Neuronal stem cell (in vitro differentiated cells): ENCODE measurements around the gene MVP. TPM values are rescaled to one million over a fixed set of nuclear protein-coding genes. Genes with fewer than 3 reads are reported as not detected.

Experiments used
- DNase-seq: peaks from one replicate; pipeline ENCODE4 v3.0.0-alpha.2; 2013; ENCODE audit warnings: low spot score
- H2AFZ ChIP-seq: one replicate; pipeline ENCODE4 v1.6.1; 2013; ENCODE audit warnings: mild to moderate bottlenecking, low read length, inconsistent platforms
- H2AK5ac ChIP-seq: 2 replicates; pipeline ENCODE4 v1.6.1; 2013; ENCODE audit warnings: low read depth, mild to moderate bottlenecking, inconsistent platforms, low read length, moderate library complexity, mixed read lengths
- H2BK120ac ChIP-seq: 2 replicates; pipeline ENCODE4 v1.6.1; 2013; ENCODE audit warnings: low read depth, mild to moderate bottlenecking, inconsistent platforms, low read length, moderate library complexity, mixed read lengths
- H2BK12ac ChIP-seq: one replicate; pipeline ENCODE4 v1.6.1; 2013; ENCODE audit warnings: low read length, inconsistent platforms
- H2BK15ac ChIP-seq: 2 replicates; pipeline ENCODE4 v1.6.1; 2013; ENCODE audit warnings: mild to moderate bottlenecking, low read length, inconsistent platforms, mixed read lengths
- H2BK5ac ChIP-seq: one replicate; pipeline ENCODE4 v1.6.1; 2013; ENCODE audit warnings: inconsistent platforms, mild to moderate bottlenecking, low read length, moderate library complexity
- H3K14ac ChIP-seq: one replicate; pipeline ENCODE4 v1.6.1; 2013; ENCODE audit warnings: low read length, inconsistent platforms
- H3K18ac ChIP-seq: 2 replicates; pipeline ENCODE4 v1.6.1; 2013; ENCODE audit warnings: low read length, inconsistent platforms
- H3K23ac ChIP-seq: 2 replicates; pipeline ENCODE4 v1.6.1; 2013; ENCODE audit warnings: low read depth, mild to moderate bottlenecking, mixed read lengths, low read length, inconsistent platforms; ENCODE audit not compliant: poor library complexity
- H3K27ac ChIP-seq: replicated peaks from 3 replicates; pipeline ENCODE4 v1.5.1; 2013; ENCODE audit warnings: low read length, inconsistent platforms
- H3K27me3 ChIP-seq, 3 experiments: 2 replicates each; pipeline ENCODE4 v1.6.1; 2013; ENCODE audit warnings: low read length in 3 of 3, mild to moderate bottlenecking in 2 of 3, inconsistent platforms in 1 of 3, low read depth in 1 of 3, mixed read lengths in 1 of 3, moderate library complexity in 1 of 3; ENCODE audit not compliant: control insufficient read depth in 3 of 3, insufficient read depth in 3 of 3
- H3K36me3 ChIP-seq, 2 donors: replicated peaks in 1 of 2; 2 replicates each; pipeline ENCODE4 v1.6.1; 2013; ENCODE audit warnings: low read length in 2 of 2; ENCODE audit not compliant: control insufficient read depth in 2 of 2, insufficient read depth in 2 of 2
- H3K4ac ChIP-seq: 2 replicates; pipeline ENCODE4 v1.6.1; 2013; ENCODE audit warnings: inconsistent platforms, mild to moderate bottlenecking, low read length, moderate library complexity
- H3K4me1 ChIP-seq, 2 donors: 1 replicate in 1 of 2; 2 replicates in 1 of 2; pipeline ENCODE4 v1.6.1; 2013; ENCODE audit warnings: low read length in 2 of 2, low read depth in 1 of 2; ENCODE audit not compliant: control insufficient read depth in 2 of 2, insufficient read depth in 1 of 2
- H3K4me2 ChIP-seq: one replicate; pipeline ENCODE4 v1.6.1; 2013; ENCODE audit warnings: mild to moderate bottlenecking, low read length, inconsistent platforms; ENCODE audit not compliant: insufficient read depth, poor library complexity, severe bottlenecking
- H3K4me3 ChIP-seq, 2 donors: 2 replicates each; pipeline ENCODE4 v1.5.1; 2013; ENCODE audit warnings: low read length in 2 of 2, mild to moderate bottlenecking in 2 of 2, inconsistent platforms in 1 of 2, moderate library complexity in 1 of 2
- H3K79me1 ChIP-seq: one replicate; pipeline ENCODE4 v1.6.1; 2013; ENCODE audit warnings: low read depth, mild to moderate bottlenecking, inconsistent platforms, low read length, moderate library complexity
- H3K9ac ChIP-seq: one replicate; pipeline ENCODE4 v1.6.1; 2013; ENCODE audit warnings: mild to moderate bottlenecking, low read depth, low read length, inconsistent platforms; ENCODE audit not compliant: poor library complexity
- H3K9me3 ChIP-seq, 2 donors: replicated peaks in 1 of 2; 2 replicates each; pipeline versions ENCODE3 to v1.6.1; 2013; ENCODE audit warnings: low read length in 2 of 2, mild to moderate bottlenecking in 2 of 2, inconsistent platforms in 1 of 2, low read depth in 1 of 2, mixed read lengths in 1 of 2, moderate library complexity in 1 of 2; ENCODE audit not compliant: control insufficient read depth in 2 of 2, insufficient read depth in 1 of 2
- H4K8ac ChIP-seq: one replicate; pipeline ENCODE4 v1.6.1; 2013; ENCODE audit warnings: low read depth, mild to moderate bottlenecking, inconsistent platforms, low read length, moderate library complexity
- H4K91ac ChIP-seq: one replicate; pipeline ENCODE4 v1.6.1; 2013; ENCODE audit warnings: low read length, low read depth, mild to moderate bottlenecking, inconsistent platforms; ENCODE audit not compliant: poor library complexity
- WGBS, 2 donors: extraction: QIAGEN DNeasy Blood & Tissue Kit; methylation state at CpG; one replicate each; pipeline ENCODE4 v1.1.7; 2013; ENCODE audit warnings: missing lambda C conversion rate in 2 of 2, mixed read lengths in 1 of 2; ENCODE audit not compliant: insufficient read length in 2 of 2, insufficient replicate concordance in 1 of 2; ENCODE audit errors: extremely low coverage in 2 of 2; 5-methylcytosine and 5-hydroxymethylcytosine counted together
- small RNA-seq: library from polyadenylated mRNA; stranded (forward); fragments of <200 nt; extraction: miRNeasy Mini kit (QIAGEN cat#:217004); gene quantifications from one replicate; pipeline ENCODE3, GENCODE V24; 2013; ENCODE audit not compliant: insufficient read depth

MVP gene

GRCh38 chr16:29897333-29897732, 77.1 kb downstream of the MVP start:
- no peak overlapping the region for H3K4me3 ChIP-seq
- H3K4ac ChIP-seq, result no peak overlapping the region

More at GRCh38 chr16:29897333-29897732, 77.1 kb downstream of the MVP start:
- H3K9me3 ChIP-seq, result no peaks in the 10 kb centered on the region
- H2AK5ac ChIP-seq, result no peak overlapping the region
- no peak overlapping the region for H3K4me2 ChIP-seq
- H3K23ac ChIP-seq, result no peak overlapping the region
- H2BK15ac ChIP-seq, result no peak overlapping the region
- no peak overlapping the region for H4K8ac ChIP-seq
- peaks cover 16 to 18% of the 10 kb centered on the region in 2 donors for H3K4me1 ChIP-seq
- no peak for DNase-seq
- H4K91ac ChIP-seq, result no peak overlapping the region
- H2BK12ac ChIP-seq, result no peak overlapping the region
- H2BK5ac ChIP-seq, result no peak overlapping the region
- H3K79me1 ChIP-seq, result no peaks in the 10 kb centered on the region
- H2BK120ac ChIP-seq, result no peak overlapping the region
- no CpG with 5 or more reads among the region's 4 CpGs for WGBS, 2 donors
- H3K9ac ChIP-seq, result no peak overlapping the region
- H3K27ac ChIP-seq, result no peak overlapping the region
- no peak overlapping the region for H3K14ac ChIP-seq
- H2AFZ ChIP-seq, result no peak overlapping the region
- no peak overlapping the region for H3K18ac ChIP-seq
- H3K27me3 ChIP-seq, result peaks cover 0 to 23% (median 4%) of the 10 kb centered on the region in 3 experiments
- H3K36me3 ChIP-seq, result no peaks in the 10 kb centered on the region

Small RNAs within 50 kb of the gene (small RNA-seq; reads per million reads assigned to genes)
- not detected for gene AC009133.6
- not detected for gene AC120114.4
